Smooth muscle cell of trachea (primary cell): ENCODE measurements around the gene AAMDC. TPM values are rescaled to one million over a fixed set of nuclear protein-coding genes. Genes with fewer than 3 reads are reported as not detected.

Experiments used
- total RNA-seq: library from RNA; depleted of rRNA; stranded (reverse); fragments of >200 nt; gene quantifications from 2 replicates; pipeline ENCODE4 v1.2.1, GENCODE V29; 2014

AAMDC gene
- 18.9 and 38.3 TPM in 2 replicates for total RNA-seq

GRCh38 chr11:77820565-77821348 lies at the start of gene AAMDC, which contains the start of gene RSF1:
Gene AAMDC, plus strand, starts transcription at chr11:77821144. Its CDS starts 21,353 bp downstream, at chr11:77842497.
Gene RSF1, minus strand, starts transcription at chr11:77820722. Its CDS starts 8 bp downstream, at chr11:77820714.

Other genes starting within 250 kb of the AAMDC start
- 2.0 and 18.7 TPM in 2 replicates for gene AQP11, start 231.2 kb upstream of the AAMDC start, total RNA-seq
- gene CLNS1A, start 183.3 kb upstream of the AAMDC start, total RNA-seq = 180 and 187 TPM in 2 replicates
- gene RSF1, start 422 bp upstream of the AAMDC start, total RNA-seq = 21.8 and 40.9 TPM in 2 replicates
- gene INTS4, start 173.5 kb downstream of the AAMDC start, total RNA-seq = 46.1 and 47.8 TPM in 2 replicates
- 1.3 and 1.5 TPM in 2 replicates for gene KCTD14, start 202.1 kb downstream of the AAMDC start, total RNA-seq
- gene THRSP, start 242.7 kb downstream of the AAMDC start, total RNA-seq = 0.15 TPM in 1 of 2 replicates, not detected in the other